IMR-90 (cell line): Measurements from ENCODE around the gene CDRT4.
A peak's percentile ranks its signal among the peaks of the same experiment; 100 is the strongest.

Experiments used
- CTCF ChIP-seq: conservative IDR thresholded peaks from 2 replicates; pipeline ENCODE4 v1.5.1; 2012; ENCODE audit warnings: mild to moderate bottlenecking, low read depth, low read length, improper control_type of control experiment
- MXI1 ChIP-seq: IDR thresholded peaks from 2 replicates; pipeline ENCODE4 v1.6.1; 2012; ENCODE audit warnings: low read depth, mild to moderate bottlenecking, low read length, moderate library complexity, borderline replicate concordance
- POLR2A ChIP-seq: IDR thresholded peaks from 2 replicates; pipeline ENCODE4 v1.6.1; 2012; ENCODE audit warnings: mild to moderate bottlenecking, low read depth, low read length
- RCOR1 ChIP-seq: IDR thresholded peaks from 2 replicates; pipeline ENCODE4 v1.6.1; 2012; ENCODE audit warnings: mild to moderate bottlenecking, low read length, improper control_type of control experiment; ENCODE audit not compliant: insufficient replicate concordance
- USF2 ChIP-seq: fragments of 150-350 bp; IDR thresholded peaks from 2 replicates; pipeline ENCODE4 v1.6.1; 2017; ENCODE audit warnings: mild to moderate bottlenecking, antibody characterized with exemption, low read length, low read depth

- TF ChIP-seq MXI1 (no peak), CTCF (peak; percentile 30; the same call in 1 of the 2 replicates), USF2 (no peak), POLR2A (no peak), RCOR1 (no peak)
Measured at GRCh38 chr17:15436473-15437302, 30.7 kb downstream of the CDRT4 start.
